Adrenal gland (tissue), 5 donors: ENCODE data around the gene HMOX2.
A peak's percentile ranks its signal among the peaks of the same experiment; 100 is the strongest.

Source experiments
- CTCF ChIP-seq, 6 experiments: fragments of 450-650 bp in 4 of 6; fragments of 200-600 bp in 2 of 6; sonication (generic) in 1 of 6; IDR thresholded peaks; 1 replicate in 5 of 6; 2 replicates in 1 of 6; pipeline versions ENCODE4 v1.5.1 to v1.8.0; 2016 to 2021; ENCODE audit warnings: antibody characterized with exemption in 6 of 6, mild to moderate bottlenecking in 2 of 6, moderate library complexity in 1 of 6
- POLR2A ChIP-seq, 2 donors: fragments of 450-650 bp; IDR thresholded peaks; one replicate each; pipeline ENCODE4 v1.6.1; 2017; ENCODE audit warnings: antibody characterized with exemption in 2 of 2, mild to moderate bottlenecking in 2 of 2, moderate library complexity in 1 of 2
- donor health status: DM: no; HTN: no; CAD: no.

GRCh38 chr16:4489030-4489429 lies 12.8 kb downstream of the HMOX2 start:
- no peak for TF ChIP-seq CTCF (IDR thresholded peaks at IDR 0.05)
- peak in 1 of 2 donors; percentile 21 for TF ChIP-seq POLR2A (IDR thresholded peaks at IDR 0.05)
